Ovary (tissue), 9 donors: Measurements from ENCODE around the gene NETO1. TPM values are rescaled to one million over a fixed set of nuclear protein-coding genes. Genes with fewer than 3 reads are reported as not detected.

Source experiments
- DNase-seq, 5 donors: peaks; one replicate each; pipeline ENCODE4 v3.0.0-alpha.2; 2019 to 2020
- H3K27ac ChIP-seq, 2 donors: fragments of 200-600 bp; one replicate each; pipeline versions ENCODE4 v1.5.1 to v1.8.0; 2019 to 2022
- H3K27me3 ChIP-seq: fragments of 200-600 bp; one replicate; pipeline ENCODE4 v1.8.0; 2022
- H3K36me3 ChIP-seq: fragments of 200-600 bp; sonication (generic); one replicate; pipeline ENCODE4 v1.5.1; 2019
- H3K4me1 ChIP-seq: one replicate; pipeline ENCODE4 v1.8.1; 2013; ENCODE audit warnings: mild to moderate bottlenecking, moderate library complexity; ENCODE audit not compliant: insufficient read depth
- H3K4me3 ChIP-seq: fragments of 200-600 bp; sonication (generic); one replicate; pipeline ENCODE4 v1.5.1; 2017
- H3K9me3 ChIP-seq, 2 donors: fragments of 200-600 bp in 1 of 2; sonication (generic) in 1 of 2; one replicate each; pipeline versions ENCODE4 v1.5.1 to v1.8.1; 2013 to 2019; ENCODE audit warnings: mild to moderate bottlenecking in 1 of 2, moderate library complexity in 1 of 2
- EP300 ChIP-seq: sonication (generic); formaldehyde crosslinking; IDR thresholded peaks from one replicate; pipeline ENCODE4 v1.6.1; 2017; ENCODE audit warnings: antibody characterized with exemption
- POLR2A ChIP-seq: fragments of 450-650 bp; IDR thresholded peaks from one replicate; pipeline ENCODE4 v1.6.1; 2017; ENCODE audit warnings: antibody characterized with exemption, mild to moderate bottlenecking, moderate library complexity
- WGBS, 3 donors: extraction: QIAGEN DNeasy Blood & Tissue Kit in 1 of 3; methylation state at CpG; one replicate each; pipeline versions ENCODE4 v1.1.5 to v1.1.7; 2013 to 2017; 5-methylcytosine and 5-hydroxymethylcytosine counted together
- intact Hi-C, 4 donors: fragments of 100-400 bp; cut with DNase I; formaldehyde crosslinking; loops; one replicate each; pipeline versions ENCODE4 v1.11.0 to v1.15.1; 2022 to 2023
- polyA plus RNA-seq, 2 donors: library from polyadenylated mRNA; stranded (reverse); fragments of 200-250 nt in 1 of 2; fragments of 350-450 nt in 1 of 2; fragmentation: Illumina TruSeq in 1 of 2; extraction: RNeasy Lipid Tissue Mini Kit (QIAGEN cat#74804) in 1 of 2; gene quantifications; one replicate each; pipeline ENCODE4 v1.2.3, GENCODE V29; 2013 to 2014
- total RNA-seq, 7 donors: library from RNA; depleted of rRNA in 2 of 7; stranded (reverse); fragments of >200 nt in 2 of 7; fragmentation: NEBNext Ultra II Directional in 3 of 7; extraction: Animal tissue kit (Norgen Biotek cat#: 25700) in 3 of 7; gene quantifications; one replicate each; pipeline versions ENCODE4 v1.1.0 to v1.2.4, GENCODE V29; 2016 to 2023
- TF ChIP-seq, protein P1 (sequence below), 3 donors: fragments of 450-650 bp in 2 of 3; fragments of 200-600 bp in 1 of 3; IDR thresholded peaks; one replicate each; pipeline versions ENCODE4 v1.5.1 to v1.8.0; 2016 to 2022; ENCODE audit warnings: antibody characterized with exemption in 3 of 3, mild to moderate bottlenecking in 1 of 3
- donor health status: DM: no; HTN: no; CAD: no; lungs with moderate emphysema.
- donor health status: DM: no; HTN: no; CAD: no.
- donor health status: Bipolar disorder and iron deficiency.
- donor health status: DM: yes; HTN: yes; CAD: no.
- donor health status: DM: no; HTN: no; CAD: no.
- donor health status: DM: yes; HTN: yes; CAD: no.

The NETO1 gene
- total and polyA plus RNA-seq, 9 donors, result 2.0 TPM; not detected in 8

DNA sequence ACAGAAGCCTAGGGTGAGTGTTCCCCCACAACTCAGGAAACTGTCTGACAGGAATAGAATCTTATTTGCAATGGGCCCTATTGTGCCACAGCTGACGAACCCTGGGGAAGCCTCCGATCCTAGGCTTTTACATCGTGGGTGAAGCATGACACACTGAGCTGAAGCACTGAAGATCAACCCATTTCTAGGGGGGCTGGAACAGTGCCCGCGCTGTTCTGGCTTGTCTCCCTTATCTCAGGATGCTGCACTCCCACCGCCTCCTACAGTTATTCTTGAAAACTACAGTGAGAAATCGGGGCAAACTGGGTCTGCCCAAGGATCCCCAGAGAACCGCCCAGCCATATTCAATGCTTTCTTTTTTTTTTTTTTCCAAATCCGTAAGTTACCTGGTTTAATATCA is 41.1 kb downstream of the NETO1 start:
- 48 to 74% (median 70%) methylated on average over 9 of the region's 9 CpGs for WGBS, 3 donors
- no peaks in the 10 kb centered on the region for H3K36me3 ChIP-seq
- TF ChIP-seq EP300 (no peak), POLR2A (no peak)
- TF ChIP-seq, protein P1, sequence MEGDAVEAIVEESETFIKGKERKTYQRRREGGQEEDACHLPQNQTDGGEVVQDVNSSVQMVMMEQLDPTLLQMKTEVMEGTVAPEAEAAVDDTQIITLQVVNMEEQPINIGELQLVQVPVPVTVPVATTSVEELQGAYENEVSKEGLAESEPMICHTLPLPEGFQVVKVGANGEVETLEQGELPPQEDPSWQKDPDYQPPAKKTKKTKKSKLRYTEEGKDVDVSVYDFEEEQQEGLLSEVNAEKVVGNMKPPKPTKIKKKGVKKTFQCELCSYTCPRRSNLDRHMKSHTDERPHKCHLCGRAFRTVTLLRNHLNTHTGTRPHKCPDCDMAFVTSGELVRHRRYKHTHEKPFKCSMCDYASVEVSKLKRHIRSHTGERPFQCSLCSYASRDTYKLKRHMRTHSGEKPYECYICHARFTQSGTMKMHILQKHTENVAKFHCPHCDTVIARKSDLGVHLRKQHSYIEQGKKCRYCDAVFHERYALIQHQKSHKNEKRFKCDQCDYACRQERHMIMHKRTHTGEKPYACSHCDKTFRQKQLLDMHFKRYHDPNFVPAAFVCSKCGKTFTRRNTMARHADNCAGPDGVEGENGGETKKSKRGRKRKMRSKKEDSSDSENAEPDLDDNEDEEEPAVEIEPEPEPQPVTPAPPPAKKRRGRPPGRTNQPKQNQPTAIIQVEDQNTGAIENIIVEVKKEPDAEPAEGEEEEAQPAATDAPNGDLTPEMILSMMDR (IDR thresholded peaks at IDR 0.05), result no peak
- H3K4me1 ChIP-seq, result no peaks in the 10 kb centered on the region
- no peak overlapping the region for H3K27ac ChIP-seq
- no peak for DNase-seq
- no peaks in the 10 kb centered on the region for H3K27me3 ChIP-seq
- H3K4me3 ChIP-seq, result no peak overlapping the region
- H3K9me3 ChIP-seq, result no peaks in the 10 kb centered on the region
- intact Hi-C loops, result no loop called here

DNA sequence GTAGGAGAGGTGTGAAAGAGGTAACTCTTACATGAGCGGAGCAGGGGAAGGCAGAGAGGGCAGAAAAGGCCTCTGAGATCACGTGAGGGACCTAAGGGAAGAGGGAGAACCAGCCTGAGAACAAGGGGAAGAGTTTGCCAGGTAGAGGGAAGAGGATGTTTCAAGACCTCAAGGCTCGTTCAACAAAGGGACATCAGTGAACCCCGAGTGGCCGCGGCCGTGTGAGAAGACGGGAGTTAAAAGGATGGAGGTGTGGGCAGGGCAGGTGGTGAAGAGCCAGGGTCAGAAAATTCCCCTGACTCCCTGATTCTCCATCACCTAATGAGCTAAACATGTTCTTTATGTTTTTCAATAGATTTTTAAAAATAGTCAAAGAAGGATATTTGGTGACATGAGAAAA is 44.4 kb downstream of the NETO1 start:
- Histone ChIP-seq H3K4me1 (no peaks in the 10 kb centered on the region), H3K27me3 (no peaks in the 10 kb centered on the region), H3K36me3 (no peaks in the 10 kb centered on the region), H3K27ac (no peak overlapping the region), H3K9me3 (no peaks in the 10 kb centered on the region), H3K4me3 (no peak overlapping the region)
- intact Hi-C loops, result no loop called here
- TF ChIP-seq, protein P1 (IDR thresholded peaks at IDR 0.05), result no peak
- TF ChIP-seq EP300 (no peak), POLR2A (no peak)
- WGBS, 3 donors, result 75 to 81% (median 77%) methylated on average over 8 of the region's 8 CpGs
- DNase-seq, result no peak

DNA sequence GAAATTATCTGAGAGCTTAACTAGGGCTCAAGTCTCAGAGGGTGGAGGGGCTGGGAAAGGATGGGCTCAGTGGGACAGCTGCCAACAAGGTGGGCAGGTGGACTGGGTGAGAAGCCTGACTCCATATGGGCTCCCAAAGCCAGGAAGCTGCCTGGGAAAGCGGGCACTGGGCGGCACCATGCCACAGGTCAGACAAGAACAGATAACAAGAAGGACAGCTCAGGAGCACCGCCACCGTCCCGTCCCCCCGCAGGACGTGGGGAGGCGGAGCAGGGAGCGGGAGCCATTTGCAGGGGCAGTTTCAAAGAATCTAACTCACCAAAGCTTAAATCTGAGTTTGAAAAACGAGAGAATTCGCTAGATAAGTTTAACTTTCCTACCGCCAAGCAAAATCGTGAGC is 45.6 kb downstream of the NETO1 start:
- Histone ChIP-seq H3K36me3 (no peaks in the 10 kb centered on the region), H3K9me3 (no peaks in the 10 kb centered on the region), H3K27ac (no peak overlapping the region), H3K4me3 (no peak overlapping the region), H3K27me3 (no peaks in the 10 kb centered on the region), H3K4me1 (no peaks in the 10 kb centered on the region)
- no peak for DNase-seq
- WGBS, 3 donors, result 67 to 80% (median 74%) methylated on average over 13 of the region's 13 CpGs
- intact Hi-C loops, result no loop called here
- no peak for TF ChIP-seq POLR2A
- TF ChIP-seq, protein P1 (IDR thresholded peaks at IDR 0.05), result no peak
- no peak for TF ChIP-seq EP300

DNA sequence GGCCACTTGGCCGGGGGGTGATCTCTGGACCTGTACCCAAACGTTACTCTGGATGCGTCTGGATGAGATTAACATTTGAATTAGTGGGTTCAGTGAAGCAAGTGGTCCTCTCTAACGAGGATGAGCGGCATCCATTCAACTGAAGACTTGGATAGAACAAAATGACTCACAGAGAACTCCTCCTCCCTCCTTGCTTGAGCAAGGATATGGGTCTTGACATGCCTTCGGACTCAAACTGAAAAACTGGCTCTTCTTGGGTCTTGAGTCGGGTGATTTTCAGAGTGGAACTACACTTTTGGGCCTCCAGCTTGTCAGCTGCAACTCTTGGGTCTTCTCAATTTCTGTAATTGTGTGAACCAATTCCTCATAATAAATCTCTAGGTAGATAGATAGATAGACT is 47.2 kb downstream of the NETO1 start:
- WGBS, 3 donors, result 68 to 80% (median 68%) methylated on average over 7 of the region's 7 CpGs
- no peaks in the 10 kb centered on the region for H3K27me3 ChIP-seq
- no peaks in the 10 kb centered on the region for H3K4me1 ChIP-seq
- H3K27ac ChIP-seq, result no peak overlapping the region
- no peaks in the 10 kb centered on the region for H3K9me3 ChIP-seq
- no peaks in the 10 kb centered on the region for H3K36me3 ChIP-seq
- TF ChIP-seq, protein P1 (IDR thresholded peaks at IDR 0.05), result no peak
- TF ChIP-seq EP300, result no peak
- H3K4me3 ChIP-seq, result no peak overlapping the region
- DNase-seq, result no peak
- intact Hi-C loops, result no loop called here

DNA sequence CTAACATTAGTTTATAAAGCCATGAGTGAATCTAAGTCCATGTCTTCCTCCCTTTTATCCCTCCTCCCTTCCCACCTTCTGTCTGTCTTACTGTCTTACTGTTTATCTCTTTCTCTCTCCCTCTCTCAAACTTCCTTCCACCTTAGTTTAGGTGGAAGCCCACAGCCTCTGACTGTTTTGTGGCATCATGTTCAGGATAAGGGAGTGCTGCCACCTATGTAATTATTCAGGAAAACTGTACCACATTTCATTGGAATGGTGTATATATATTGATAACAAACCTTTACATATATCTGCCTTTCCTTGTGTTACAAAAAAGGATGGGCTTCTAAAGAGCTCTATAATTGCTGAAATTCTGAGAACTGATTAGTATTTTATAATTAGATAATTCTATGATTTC is 48.7 kb downstream of the NETO1 start:
- H3K27me3 ChIP-seq, result peaks cover 4% of the 10 kb centered on the region
- intact Hi-C loops, result no loop called here
- H3K36me3 ChIP-seq, result no peaks in the 10 kb centered on the region
- no peak for DNase-seq
- H3K4me1 ChIP-seq, result no peaks in the 10 kb centered on the region
- TF ChIP-seq EP300, result no peak
- TF ChIP-seq, protein P1 (IDR thresholded peaks at IDR 0.05), result no peak
- no peak for TF ChIP-seq POLR2A
- H3K27ac ChIP-seq, result no peak overlapping the region
- no peaks in the 10 kb centered on the region for H3K9me3 ChIP-seq
- no peak overlapping the region for H3K4me3 ChIP-seq
